HL-60 (cell line): ENCODE results near the gene ASB7.

ENCODE experiments used
- DNase-seq, 2 experiments: peaks; one replicate each; pipeline ENCODE4 v3.0.0-alpha.2; 2010 to 2020; ENCODE audit warnings: low read depth in 1 of 2, low spot score in 1 of 2
- H3K27ac ChIP-seq: fragments of 250-450 bp; sonication (Bioruptor Pico); replicated peaks from 2 replicates; pipeline ENCODE4 v1.5.1; 2020; ENCODE audit warnings: mild to moderate bottlenecking, moderate library complexity
- H3K27me3 ChIP-seq: fragments of 250-450 bp; sonication (Bioruptor Pico); 2 replicates; pipeline ENCODE4 v1.5.1; 2021; ENCODE audit warnings: mild to moderate bottlenecking, moderate library complexity; ENCODE audit not compliant: insufficient read depth, poor library complexity, severe bottlenecking
- H3K4me3 ChIP-seq: replicated peaks from 2 replicates; pipeline ENCODE4 v1.5.1; 2011; ENCODE audit warnings: mild to moderate bottlenecking, control low read depth, low read length; ENCODE audit not compliant: insufficient read depth
- CTCF ChIP-seq: IDR thresholded peaks from one replicate; pipeline ENCODE4 v1.5.1; 2011; ENCODE audit warnings: low read length, control low read depth, inconsistent platforms; ENCODE audit not compliant: insufficient read depth
- SPI1 ChIP-seq: IDR thresholded peaks from 2 replicates; pipeline ENCODE4 v1.6.1; 2012; ENCODE audit warnings: low read depth, mild to moderate bottlenecking, borderline replicate concordance

ASB7 gene

DNA sequence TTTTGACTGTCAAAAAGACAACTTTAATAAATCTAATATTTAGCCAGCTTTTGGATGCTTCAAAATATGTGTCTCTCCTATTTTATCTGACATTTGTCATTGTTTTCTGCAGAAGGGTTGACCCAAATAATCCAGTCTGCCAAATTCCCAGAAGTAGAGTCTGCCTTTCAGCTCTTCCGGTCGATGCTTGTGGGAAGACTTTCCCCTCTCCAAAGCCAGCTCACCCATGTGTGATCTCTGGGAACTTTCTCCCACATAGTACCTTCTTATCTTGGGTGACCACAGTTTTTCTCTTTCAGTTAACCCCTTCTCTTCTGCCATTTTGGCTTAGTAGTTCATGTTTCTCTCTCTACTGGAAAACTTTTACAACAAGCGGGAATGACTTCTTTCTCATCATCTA is 94.1 kb downstream of the ASB7 start:
- H3K27ac ChIP-seq = no peak overlapping the region
- no peak overlapping the region for H3K4me3 ChIP-seq
- TF ChIP-seq CTCF = no peak
- no peak for TF ChIP-seq SPI1
- H3K27me3 ChIP-seq = no peaks in the 10 kb centered on the region
- no peak for DNase-seq
